Measurements from ENCODE around the gene FUBP1. TPM values are rescaled to one million over a fixed set of nuclear protein-coding genes. Genes with fewer than 3 reads are reported as not detected.
A peak's percentile ranks its signal among the peaks of the same experiment; 100 is the strongest.

The FUBP1 gene
- total and polyA plus RNA-seq, 9 of the 15 experiments (the other 6 are each of a cell fraction or from before 2014, with no cell fraction given) = 104 to 294 (median 213) TPM

DNA sequence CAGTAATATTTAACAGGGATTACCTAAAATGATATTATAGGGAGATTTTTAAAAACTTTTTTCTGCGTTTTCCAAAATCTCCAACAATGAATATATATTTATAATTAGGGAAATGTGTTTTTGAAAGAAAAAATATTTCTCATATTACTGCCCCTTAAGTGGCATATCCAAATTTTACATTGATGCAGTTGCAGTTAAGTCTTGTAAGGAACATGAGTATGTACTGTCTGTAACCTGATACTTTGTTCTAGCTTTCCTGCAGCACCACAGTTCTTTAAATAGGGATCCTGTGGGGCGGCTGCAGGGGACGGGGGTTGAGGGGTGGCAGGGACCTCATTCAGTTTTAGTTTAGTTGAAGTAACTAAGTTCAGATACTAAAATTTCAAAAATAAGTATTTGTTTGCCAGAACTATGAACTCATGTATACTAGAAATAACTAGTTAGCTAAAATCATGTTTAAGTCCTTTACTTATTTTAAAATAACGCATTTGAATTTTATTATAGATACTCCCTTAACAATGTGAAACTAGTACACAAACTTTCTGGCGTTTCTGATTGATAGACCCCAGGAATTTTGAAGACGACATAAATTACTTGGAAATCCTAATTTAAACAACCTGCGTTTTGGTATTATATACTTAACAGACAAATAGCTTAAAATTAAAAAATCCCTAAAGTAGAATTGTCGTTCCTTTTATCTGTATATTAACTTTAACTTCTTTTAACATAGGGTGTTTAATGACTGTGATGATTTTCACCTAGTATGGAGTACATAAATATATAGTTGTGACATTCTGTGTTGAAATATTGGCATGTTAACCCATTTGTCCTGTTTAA, 25.2 kb upstream of the FUBP1 start (continued):
- TF ChIP-seq ILF3 (IDR thresholded peaks at IDR 0.05; ENCODE audit: borderline replicate concordance) (peak; percentile 100), SRSF9 (IDR thresholded peaks at IDR 0.05; ENCODE audit: borderline replicate concordance, low read depth, low read length) (no peak), ZNF165 (CRISPR knock-in tag; IDR thresholded peaks at IDR 0.05; ENCODE audit: borderline replicate concordance) (no peak), MCM7 (IDR thresholded peaks at IDR 0.05) (no peak), RBM17 (IDR thresholded peaks at IDR 0.05; ENCODE audit: borderline replicate concordance, low read depth, low read length) (0 out of 2 replicates have a peak, but pooled peaks have one; percentile 84), ZNF79 (CRISPR knock-in tag; IDR thresholded peaks at IDR 0.05; ENCODE audit: low read depth) (peak; percentile 45; the same call in 1 of the 2 replicates), PCBP1 (IDR thresholded peaks at IDR 0.05; ENCODE audit: low read depth, low read length, poor library complexity, severe bottlenecking) (no peak), GABPB2 (CRISPR knock-in tag; conservative IDR thresholded peaks at IDR 0.05) (peak; percentile 98), USF1 (CRISPR knock-in tag; IDR thresholded peaks at IDR 0.05) (no peak), ZBTB34 (CRISPR knock-in tag; IDR thresholded peaks at IDR 0.05) (peak; percentile 86), LEF1 (IDR thresholded peaks at IDR 0.05) (no peak; the same call in 1 of the 2 replicates), KLF6 (CRISPR knock-in tag; IDR thresholded peaks at IDR 0.05; ENCODE audit: borderline replicate concordance) (peak; percentile 90), KAT7 (CRISPR knock-in tag; IDR thresholded peaks at IDR 0.05; ENCODE audit: borderline replicate concordance) (no peak), NCOA6 (IDR thresholded peaks at IDR 0.05) (peak; percentile 77), ZNF75A (CRISPR knock-in tag; IDR thresholded peaks at IDR 0.05) (peak; percentile 94), ZFP30 (CRISPR knock-in tag; IDR thresholded peaks at IDR 0.05; ENCODE audit: borderline replicate concordance) (peak; percentile 100; the same call in 1 of the 2 replicates), ZNF445 (CRISPR knock-in tag; IDR thresholded peaks at IDR 0.05; ENCODE audit: low read depth) (peak; percentile 100), BRD9 (IDR thresholded peaks at IDR 0.05; ENCODE audit: low read depth, partially characterized antibody) (peak; percentile 62), ZC3H4 (CRISPR knock-in tag; IDR thresholded peaks at IDR 0.05; ENCODE audit: borderline replicate concordance) (no peak)
- TF ChIP-seq, protein P1, sequence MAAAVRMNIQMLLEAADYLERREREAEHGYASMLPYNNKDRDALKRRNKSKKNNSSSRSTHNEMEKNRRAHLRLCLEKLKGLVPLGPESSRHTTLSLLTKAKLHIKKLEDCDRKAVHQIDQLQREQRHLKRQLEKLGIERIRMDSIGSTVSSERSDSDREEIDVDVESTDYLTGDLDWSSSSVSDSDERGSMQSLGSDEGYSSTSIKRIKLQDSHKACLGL (CRISPR knock-in tag; IDR thresholded peaks at IDR 0.05; ENCODE audit: borderline replicate concordance, poor library complexity, severe bottlenecking) = no peak
- TF ChIP-seq, protein P2, sequence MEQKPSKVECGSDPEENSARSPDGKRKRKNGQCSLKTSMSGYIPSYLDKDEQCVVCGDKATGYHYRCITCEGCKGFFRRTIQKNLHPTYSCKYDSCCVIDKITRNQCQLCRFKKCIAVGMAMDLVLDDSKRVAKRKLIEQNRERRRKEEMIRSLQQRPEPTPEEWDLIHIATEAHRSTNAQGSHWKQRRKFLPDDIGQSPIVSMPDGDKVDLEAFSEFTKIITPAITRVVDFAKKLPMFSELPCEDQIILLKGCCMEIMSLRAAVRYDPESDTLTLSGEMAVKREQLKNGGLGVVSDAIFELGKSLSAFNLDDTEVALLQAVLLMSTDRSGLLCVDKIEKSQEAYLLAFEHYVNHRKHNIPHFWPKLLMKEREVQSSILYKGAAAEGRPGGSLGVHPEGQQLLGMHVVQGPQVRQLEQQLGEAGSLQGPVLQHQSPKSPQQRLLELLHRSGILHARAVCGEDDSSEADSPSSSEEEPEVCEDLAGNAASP (IDR thresholded peaks at IDR 0.05) = no peak; the same call in 1 of the 2 replicates
- TF ChIP-seq, protein P3, sequence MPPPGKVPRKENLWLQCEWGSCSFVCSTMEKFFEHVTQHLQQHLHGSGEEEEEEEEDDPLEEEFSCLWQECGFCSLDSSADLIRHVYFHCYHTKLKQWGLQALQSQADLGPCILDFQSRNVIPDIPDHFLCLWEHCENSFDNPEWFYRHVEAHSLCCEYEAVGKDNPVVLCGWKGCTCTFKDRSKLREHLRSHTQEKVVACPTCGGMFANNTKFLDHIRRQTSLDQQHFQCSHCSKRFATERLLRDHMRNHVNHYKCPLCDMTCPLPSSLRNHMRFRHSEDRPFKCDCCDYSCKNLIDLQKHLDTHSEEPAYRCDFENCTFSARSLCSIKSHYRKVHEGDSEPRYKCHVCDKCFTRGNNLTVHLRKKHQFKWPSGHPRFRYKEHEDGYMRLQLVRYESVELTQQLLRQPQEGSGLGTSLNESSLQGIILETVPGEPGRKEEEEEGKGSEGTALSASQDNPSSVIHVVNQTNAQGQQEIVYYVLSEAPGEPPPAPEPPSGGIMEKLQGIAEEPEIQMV (tag; conservative IDR thresholded peaks at IDR 0.05; ENCODE audit: low read depth) = no peak
